IPS-NIHi7 (cell line): ENCODE data around the gene PTH1R.
A peak's percentile ranks its signal among the peaks of the same experiment; 100 is the strongest.

Source experiments
- DNase-seq: peaks from one replicate; pipeline ENCODE4 v3.0.0; 2012; ENCODE audit warnings: mixed read lengths; ENCODE audit errors: extremely low spot score

PTH1R gene

DNA sequence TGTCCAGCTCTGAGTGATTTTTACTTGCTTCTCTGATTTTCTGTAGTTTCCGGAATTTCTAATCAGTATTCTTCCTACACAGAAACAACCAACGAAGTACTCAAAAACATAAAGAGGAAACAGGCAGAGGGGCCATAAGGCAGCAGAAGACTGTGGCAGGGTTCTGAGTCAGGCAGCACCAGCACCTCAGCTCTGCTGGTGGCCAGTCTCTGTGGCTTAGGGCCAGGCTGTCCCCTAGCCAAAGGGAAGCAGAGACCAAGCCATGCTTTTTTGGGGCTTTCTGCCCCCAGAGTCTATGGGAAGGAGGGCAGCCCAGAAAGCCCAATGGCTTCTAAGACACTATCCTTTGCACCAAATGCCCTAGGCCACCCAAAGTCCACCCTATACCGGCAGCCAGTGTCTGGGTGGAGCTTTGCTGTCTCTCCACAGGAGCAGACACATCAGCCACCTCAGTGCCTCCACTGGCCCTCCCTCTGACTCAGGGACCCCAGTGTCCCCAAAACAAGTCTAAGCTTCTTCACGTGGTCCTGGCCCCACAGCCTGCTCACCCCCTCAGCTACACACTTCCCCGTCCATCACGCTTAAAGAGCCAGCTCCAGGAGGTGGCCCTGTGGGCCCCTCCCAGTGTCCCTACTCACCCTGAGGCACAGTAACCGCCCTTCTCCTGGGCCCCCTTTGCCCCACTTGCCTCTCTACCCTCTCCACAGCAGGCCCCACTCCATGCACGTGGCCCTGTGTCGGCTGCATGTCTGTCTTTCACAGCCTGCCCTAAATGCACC, 52.8 kb downstream of the PTH1R start:
- no peak for DNase-seq

DNA sequence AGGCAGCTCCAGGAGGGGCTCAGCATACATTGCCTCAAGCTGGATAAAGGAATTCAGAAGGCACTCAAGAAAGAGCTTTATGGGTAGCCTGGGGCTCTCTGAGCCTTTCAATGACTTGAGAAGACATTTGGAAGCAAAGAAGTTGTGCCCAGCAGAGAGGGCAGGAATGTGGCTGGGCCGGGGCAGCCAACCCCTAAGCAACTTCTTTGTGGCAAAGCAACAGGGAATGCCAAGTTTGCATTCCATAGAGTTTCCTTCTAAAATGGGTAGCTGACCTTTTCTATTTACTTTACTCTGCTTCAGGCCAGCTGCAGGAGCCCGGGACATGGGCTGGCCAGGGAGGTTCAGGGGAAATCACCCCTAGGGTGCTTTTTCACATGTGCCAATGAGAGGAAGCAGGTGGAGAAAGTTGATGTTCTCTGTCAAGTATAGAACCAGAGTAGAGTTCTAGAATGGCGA, 53.5 kb downstream of the PTH1R start:
- no peak for DNase-seq

DNA sequence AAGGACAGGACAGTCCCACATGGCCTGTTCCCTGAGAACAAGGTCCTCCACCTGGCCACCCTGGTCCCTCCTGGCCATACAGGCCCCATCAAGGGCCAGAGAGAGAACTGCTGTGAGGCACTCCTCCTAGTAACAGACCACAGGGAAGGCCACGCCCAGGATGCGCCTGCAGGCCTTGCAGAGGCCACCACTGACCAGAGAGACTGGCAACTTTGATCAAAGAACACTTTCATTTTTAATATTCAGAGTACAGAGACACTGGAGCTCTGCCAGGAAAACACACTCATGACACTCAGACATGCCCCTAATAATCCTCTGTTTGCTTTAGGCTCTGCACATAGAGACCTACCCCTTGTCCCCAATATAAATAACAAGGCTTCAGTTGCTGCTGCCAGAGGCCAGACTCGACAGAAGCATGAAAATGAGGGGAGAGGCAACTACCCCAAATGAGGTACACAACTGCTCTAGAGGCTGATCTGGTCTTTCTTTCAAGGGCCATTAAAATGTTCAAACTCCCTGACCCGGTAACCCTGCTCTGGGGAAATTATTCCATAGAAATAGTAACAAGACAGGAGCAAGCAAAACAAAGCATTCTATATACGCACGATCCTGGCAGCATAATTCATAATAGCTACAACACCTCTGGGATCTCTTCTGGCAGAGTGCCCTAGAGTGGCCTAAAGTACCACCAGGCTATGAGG, 54.3 kb downstream of the PTH1R start:
- no peak for DNase-seq

DNA sequence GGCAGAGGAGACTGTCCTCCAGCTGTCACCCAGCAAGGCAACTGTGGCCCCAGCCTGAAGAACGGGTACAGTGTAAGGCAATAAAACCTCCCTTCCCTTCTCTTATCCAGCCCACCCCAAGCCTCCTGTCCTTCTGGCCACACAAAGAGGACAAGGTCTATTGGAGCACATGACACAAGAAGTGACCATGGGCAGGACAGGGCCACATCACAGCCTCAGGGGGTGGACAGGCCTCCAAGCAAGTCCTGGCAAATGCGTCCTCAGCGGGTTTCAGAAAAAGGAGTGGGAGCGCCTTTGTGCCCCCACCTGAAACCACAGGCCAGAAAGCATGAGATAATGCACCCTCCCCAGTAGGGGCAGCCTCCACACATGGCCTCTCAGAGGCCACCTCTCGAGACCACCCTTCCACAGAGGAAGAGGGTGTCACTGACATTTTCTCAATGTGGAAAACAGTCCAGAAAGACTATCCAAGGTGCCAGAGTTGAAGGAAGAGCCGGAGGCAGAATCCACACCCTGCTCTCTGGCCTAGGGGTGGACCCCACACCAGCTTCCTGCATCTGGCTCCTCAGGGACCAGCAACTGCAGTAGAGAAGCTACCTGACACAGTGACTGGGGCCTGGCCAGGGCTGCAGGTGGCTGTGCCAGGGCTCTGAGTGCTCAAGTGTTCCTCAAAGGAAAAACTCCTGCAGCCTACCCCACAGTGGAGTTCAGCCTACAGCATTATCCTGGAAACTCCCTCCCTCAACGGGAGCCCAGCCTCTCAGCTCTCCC, 55.1 kb downstream of the PTH1R start:
- no peak for DNase-seq

DNA sequence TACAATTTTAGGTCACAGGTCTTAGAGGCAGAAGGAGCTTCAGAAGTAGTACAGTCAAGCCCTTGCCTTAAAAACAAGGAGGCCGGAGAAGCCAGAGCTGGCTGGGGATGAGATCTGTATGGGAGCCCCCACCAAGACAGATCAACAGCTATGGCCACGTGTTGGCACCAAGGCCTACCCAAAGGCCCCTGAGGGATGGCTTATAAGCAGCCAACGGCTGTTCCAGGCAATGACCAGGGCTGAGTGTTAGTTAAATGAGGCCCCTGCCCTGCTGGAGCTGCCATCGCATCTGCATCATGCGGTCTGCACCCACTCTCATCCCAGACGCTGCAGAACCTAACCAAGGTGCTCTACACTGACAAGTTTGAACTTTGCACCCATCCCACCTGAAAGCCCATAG, 55.7 kb downstream of the PTH1R start:
- DNase-seq, result no peak

DNA sequence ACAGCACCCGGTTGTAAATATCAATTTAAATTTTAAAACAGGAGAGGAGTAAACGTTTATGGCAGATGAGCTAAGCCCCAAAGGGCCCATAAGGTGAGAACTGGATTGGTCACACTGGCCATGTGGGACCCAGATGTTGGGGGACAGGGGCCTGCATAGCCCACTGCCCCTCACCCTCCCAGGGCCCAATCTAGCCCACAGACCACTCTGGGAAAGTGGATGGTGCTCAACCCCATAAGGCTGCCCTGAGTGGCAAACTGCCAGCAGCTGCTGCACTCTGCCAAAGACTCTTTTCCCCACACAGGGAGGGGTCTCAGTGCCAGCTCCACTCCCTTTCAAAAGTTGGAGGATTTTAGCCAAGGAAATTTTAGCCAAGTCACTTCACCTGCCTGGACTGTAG, 56.6 kb downstream of the PTH1R start:
- DNase-seq, result no peak

DNA sequence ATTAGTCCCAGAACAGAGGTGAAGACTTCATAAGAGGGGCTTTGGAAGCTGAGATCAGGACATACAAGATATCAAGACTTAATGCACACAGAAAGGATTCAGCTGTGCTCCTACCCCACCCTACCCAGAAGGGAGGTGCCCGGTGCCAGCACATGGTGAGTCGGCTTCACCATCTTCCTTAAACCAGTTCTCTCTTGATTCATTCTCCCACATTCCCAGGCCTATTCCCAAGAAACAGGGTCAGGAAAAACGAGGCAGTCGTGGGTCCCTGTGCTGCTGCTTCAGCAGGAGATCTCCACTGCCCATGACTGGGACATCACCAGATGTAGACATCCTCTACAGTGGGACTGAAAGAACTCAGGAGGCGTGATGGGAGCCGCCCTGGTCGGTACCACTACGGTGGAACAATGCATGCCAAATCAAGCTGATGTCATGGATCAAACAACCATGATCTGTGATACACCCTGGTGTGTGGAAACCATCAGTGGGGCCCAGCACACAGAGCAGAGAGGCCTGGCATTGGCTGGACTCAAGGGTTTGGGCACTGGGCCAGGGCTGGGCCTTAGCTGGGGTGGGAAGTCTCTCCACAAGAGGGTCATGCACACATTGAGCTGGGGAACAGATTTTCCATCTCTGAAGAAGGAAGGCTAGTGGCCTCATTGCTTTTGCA, 57.1 kb downstream of the PTH1R start:
- no peak for DNase-seq

DNA sequence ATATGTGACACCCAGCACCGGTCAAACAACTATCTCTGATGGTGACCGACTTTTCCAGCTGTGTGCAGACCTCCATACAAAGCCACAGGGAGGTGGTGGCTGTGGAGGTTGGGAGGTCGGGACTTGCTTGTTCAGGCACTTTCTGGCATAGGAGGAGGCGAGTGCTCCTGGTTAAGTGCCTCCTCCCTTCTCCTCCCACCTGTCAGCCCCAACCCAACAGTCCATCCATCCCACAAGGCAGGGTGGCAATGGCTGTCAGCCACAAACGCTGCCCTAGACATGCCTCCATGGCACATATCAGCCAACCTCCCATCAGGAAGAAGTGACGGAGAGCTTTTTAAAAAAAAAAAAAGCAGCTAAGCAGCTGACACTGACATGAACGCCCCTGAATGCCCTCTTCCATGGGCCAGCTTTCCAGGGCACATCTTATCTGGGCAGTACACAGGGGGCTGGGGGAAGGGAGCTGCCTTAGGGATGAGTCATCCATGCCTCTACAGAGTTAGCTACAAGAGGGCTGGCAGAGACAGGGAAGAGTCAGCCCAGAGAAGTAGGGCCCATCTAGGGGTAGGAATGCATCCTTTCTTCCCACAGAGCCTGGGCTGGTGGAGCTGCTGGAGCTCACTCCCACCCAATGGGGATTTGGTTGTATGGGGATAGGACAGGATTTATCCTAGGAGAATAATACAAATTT, 57.8 kb downstream of the PTH1R start:
- DNase-seq, result peak; percentile 93

DNA sequence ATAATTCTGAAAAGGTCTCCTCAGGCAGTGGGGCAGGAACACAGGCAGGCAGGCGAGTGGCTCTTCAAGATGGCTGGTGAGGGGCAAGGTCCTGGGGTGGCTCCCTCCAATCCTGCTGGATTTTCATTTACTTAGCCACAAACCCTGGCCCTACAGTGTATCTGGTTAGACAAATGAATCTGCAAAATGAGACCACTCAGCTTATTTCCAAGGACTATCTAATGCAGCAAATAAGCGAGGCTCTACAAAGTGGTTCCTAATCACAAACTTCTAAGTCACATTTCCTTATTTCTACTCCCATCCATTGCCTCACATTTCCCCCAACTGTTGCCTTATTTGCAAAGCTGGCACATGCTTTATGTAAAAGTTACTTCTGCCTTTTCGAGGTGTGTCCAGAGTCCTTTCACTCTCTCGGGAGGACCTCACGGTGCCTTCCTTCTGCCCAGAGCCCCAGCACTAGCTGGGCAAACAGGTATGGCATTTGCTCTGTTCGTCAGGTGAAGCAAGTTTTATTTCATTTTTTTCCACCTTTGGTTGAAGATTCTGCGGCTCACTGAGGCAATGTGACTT, 58.6 kb downstream of the PTH1R start:
- DNase-seq, result no peak

DNA sequence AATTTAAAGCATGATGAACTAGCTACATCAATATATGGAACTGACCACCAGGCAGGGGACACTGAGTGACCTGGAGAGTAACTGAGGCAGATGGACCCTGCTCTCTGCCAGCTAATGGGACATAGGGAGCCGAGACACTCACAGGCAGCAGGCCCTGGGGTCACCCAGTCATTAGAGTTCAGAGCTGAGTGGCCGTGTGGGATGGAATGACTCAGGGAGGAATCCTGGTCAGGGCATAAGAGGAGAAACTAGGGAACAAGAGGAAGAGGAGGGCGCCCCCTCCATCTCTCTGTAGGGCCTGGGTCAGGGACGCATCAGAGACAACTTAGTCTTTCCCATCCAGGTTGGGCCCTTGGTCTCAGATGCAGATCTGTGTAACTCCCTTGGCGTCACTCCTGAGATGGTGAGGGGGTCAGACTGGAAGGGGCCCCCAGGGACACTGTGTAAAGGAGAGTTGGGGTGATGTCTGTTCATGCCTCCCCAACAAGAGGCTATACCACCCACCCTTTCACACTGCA, 59.3 kb downstream of the PTH1R start:
- no peak for DNase-seq

DNA sequence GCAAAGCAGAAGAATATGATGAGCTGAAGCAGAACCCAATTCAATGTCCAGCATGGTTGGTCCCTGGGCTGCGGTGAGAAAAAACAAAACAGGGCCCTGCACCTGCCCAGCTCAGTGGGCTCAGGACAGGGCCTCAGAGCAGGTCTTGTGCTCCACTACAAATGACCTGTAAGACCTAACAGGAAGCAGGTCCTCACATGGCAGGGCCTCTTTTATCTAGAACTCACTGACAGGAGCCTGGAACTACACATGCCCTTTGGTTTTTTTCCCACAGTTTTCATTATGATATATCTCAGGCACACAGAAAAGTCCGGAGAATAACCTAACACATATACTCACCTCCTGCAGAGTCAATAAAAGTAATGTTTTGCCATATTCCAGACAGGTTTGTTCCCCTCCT, 60.6 kb downstream of the PTH1R start:
- DNase-seq, result no peak

DNA sequence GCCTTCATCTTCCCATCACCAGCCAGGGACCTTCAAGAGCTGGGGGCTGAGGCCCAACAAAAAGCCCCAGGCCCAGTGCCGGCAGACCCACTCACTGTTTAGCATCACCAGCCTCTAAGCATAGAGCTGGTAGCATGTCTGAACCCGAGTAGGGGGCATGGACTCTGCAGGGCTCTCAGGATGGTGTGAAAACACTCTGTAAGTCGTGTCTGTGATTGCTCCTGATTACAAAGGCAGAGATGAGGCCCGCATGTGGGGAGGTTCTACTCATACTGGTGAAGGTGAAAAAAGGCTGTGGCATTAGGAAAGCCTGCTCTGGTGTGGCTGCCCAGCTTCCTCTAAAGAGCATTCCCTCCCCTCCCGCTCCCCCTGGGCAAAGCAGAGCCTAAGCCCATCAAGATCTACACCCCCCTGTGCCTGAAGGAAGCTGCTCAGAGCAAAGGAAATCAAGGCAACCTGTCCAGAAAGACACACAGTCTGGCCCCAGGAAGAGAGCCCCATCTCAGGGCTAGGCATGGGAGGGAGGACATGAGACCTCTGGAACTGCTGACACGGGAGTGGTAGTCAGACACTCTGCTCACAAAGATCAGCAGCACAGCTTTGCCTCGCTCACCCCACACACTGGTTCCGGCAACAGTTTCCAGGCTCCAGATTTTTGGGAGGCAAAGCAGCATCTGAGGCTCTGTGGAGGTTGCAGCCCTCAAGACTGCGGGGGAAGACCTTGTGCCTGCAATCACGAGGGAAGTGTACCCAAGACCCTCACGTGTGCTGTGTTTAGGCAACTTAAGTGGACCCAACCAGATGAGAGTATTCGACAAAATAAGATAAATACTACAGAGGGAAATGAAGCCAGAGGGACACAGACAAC, 62.3 kb downstream of the PTH1R start:
- DNase-seq, result no peak

DNA sequence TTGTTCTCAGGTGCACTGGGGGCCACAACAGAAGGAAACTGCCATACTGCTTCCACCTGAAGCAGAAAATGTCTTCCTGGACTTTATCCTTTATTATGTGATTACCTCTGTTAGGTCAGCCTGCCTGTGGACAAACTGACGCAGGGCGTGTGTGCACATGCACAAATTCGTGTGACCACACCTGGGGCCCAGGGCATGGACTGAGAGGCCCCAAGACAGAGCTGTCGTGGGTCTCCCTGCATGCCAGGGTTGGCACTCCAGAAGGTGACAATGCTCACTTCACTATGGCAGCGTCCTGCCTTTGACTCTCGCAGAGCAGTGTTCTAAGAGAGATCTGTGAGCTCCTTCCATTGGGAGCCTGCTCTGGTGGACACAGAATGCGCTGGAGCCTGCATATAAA, 64.6 kb downstream of the PTH1R start:
- no peak for DNase-seq

DNA sequence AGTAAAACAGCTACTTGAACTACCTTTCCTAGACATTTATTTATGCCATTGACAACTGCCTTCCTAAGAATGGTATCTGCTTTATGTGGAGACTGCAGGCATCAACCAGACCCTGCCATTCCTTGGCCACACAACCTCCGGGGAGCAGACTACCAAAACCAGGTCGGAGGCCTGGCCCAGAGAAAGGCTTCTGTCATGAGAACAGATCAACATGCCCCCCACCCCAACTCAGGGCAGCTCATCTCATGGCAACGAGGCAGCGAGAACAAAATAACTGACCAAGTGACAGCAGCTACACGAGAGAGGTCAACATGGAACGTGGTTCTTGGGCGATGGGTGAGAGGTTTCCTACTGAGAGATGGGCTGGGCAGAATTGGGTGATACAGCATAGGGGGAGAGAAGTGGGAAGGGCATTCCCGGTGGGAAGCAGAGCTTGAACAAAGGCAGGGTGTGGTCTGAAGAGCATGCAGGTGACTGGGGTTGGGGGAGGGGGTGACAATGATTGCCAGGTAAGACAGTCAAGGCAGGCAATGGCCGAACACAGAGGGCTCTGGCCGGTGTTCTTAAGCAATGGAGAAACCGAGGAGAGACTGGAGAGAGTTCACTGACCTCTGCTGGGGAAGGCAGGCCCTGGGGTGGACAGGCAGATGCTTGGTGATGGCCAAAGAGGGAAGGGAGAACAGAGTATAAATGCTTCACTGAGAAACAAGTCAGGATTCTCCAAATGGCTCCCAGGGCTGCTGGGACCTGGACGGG, 65.1 kb downstream of the PTH1R start:
- DNase-seq, result no peak

DNA sequence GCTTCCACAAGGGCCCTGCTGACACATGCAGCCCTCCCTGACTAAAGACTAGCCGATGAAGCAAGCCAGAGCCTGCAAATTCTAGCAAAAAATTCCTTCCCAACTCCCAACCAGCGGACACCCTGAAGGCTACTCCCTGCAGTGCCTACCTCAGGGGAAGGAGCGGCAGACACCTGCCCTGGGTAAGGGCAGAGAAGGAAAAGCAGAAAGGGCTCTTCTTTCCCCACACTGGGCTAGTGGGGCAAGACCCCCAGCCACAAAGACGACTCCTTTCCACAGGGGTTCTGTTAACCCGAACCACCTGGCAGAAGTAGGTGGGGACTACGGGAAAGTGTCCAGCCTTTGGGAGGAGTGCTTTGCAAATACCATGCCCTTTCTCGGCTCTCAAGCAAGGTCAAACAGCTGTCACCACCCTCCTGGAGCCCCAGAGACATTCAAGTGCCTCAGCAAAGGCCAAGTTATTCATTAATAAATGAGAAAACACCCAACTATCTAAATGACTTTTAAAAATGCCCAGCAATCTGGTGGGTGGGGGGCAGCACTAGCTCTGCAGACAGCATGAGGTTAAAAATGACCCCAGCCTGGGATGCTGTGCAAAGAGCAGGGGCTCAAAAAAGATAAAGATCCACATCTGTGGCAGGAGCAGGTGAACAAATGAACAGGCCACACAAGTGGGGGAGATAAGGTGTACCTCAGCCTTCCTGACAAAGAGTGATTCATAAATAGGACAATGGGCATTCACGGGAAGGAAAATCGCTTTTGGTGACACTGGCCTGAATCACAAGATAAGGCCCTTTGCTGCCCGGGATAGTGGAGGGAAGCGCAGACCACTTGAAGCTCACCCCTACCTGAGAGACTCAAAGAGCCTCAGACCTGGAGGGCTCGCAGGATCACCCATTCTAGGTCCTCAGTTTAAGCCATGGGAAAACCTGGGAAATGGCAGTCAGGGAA, 66.0 kb downstream of the PTH1R start:
- DNase-seq, result no peak

DNA sequence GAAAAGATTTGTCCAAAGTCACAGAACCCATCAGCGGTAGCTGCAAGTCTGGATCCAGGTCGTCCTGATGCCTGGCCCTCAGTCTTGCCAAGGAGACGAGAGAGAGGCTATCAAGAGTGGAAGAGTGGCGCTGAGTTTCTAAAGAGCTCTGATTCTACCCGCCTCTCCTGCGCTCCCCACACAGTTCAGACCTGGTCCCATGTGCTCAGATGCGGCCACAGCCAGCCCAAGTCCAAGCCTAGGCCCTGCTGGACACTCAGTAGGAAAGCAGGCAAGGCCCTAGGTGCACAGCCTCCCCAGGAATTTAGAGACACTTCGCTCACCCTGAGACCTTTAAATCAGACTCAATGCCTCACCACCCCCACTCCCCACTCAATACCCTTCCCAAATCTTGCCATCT, 66.7 kb downstream of the PTH1R start:
- no peak for DNase-seq

DNA sequence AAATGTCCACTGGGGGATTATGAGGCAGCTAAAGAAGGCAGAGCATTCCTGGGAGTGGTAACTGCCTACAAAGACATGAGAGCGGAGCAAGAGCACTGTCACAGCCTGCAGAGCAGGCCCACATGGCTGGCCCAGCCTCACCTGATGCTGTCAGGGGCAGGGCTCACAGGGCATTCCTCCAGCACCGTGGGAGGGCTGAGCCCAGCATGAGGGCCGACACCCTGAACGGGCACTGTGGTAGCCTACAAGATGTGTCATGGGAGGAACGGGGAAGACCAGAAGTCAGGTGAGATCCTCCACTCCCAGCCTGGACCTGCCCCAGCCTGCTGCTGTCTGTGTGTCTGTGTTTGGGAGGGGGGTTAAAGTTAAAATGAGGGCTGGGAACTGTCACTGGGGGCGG, 68.9 kb downstream of the PTH1R start:
- DNase-seq, result no peak
